ENCODE measurements around the gene EFR3B. TPM values are rescaled to one million over a fixed set of nuclear protein-coding genes. Genes with fewer than 3 reads are reported as not detected.

The EFR3B gene
- total RNA-seq, 1 experiment from 2014 or later = 7.0 TPM

- H3K27ac Mint-ChIP-seq = peak overlapping the region in 1 of 3 experiments; percentile 54; a peak in 2 of 7 replicates
- H3K27ac ChIP-seq (ENCODE audit: insufficient read length, low read depth, low read length) = no peak overlapping the region
Measured at GRCh38 chr2:25115902-25116301, 74.0 kb downstream of the EFR3B start.

More at GRCh38 chr2:25115902-25116301, 74.0 kb downstream of the EFR3B start:
- WGBS (ENCODE audit: extremely low coverage, insufficient read length, low lambda C conversion rate) = no CpG with 5 or more reads among the region's 4 CpGs
- Histone ChIP-seq H4K5ac (ENCODE audit: insufficient read length, low read depth, low read length) (no peak overlapping the region), H3T11ph (ENCODE audit: low read length) (no peak overlapping the region), H3K4me1 (ENCODE audit: insufficient read depth, low read length) (no peaks in the 10 kb centered on the region), H3K79me2 (ENCODE audit: insufficient read depth, low read length) (no peaks in the 10 kb centered on the region), H2AK5ac (ENCODE audit: insufficient read length, low read length) (no peak overlapping the region), H2BK5ac (ENCODE audit: insufficient read length, low read length) (no peak overlapping the region), H3K9me3 (ENCODE audit: control insufficient read depth, low read depth, low read length) (no peaks in the 10 kb centered on the region), H2BK20ac (ENCODE audit: low read depth, low read length, poor library complexity, severe bottlenecking) (no peak overlapping the region), H2BK120ac (ENCODE audit: low read depth, low read length, poor library complexity, severe bottlenecking) (no peak overlapping the region), H2AFZ (ENCODE audit: low read length) (no peak overlapping the region), H3K23ac (ENCODE audit: insufficient read length, low read depth, low read length) (no peak overlapping the region), H3K27me3 (ENCODE audit: insufficient read depth, low read length) (no peaks in the 10 kb centered on the region), H3K79me1 (ENCODE audit: insufficient read depth, low read depth, low read length, poor library complexity, severe bottlenecking) (no peaks in the 10 kb centered on the region), H3K14ac (ENCODE audit: insufficient read depth, low read length) (no peak overlapping the region), H3K56ac (ENCODE audit: insufficient read length, low read depth, low read length) (no peak overlapping the region), H3K4ac (ENCODE audit: low read depth, low read length) (no peak overlapping the region), H4K8ac (replicated peaks; ENCODE audit: insufficient read length, low read depth, low read length) (no peak overlapping the region), H3K23me2 (ENCODE audit: insufficient read length, low read depth, low read length, poor library complexity, severe bottlenecking) (no peaks in the 10 kb centered on the region), H4K91ac (ENCODE audit: insufficient read length, low read depth, low read length) (no peak overlapping the region), H3K9ac (ENCODE audit: extremely low read depth, insufficient read length, low read length) (no peak overlapping the region), H4K20me1 (ENCODE audit: control insufficient read depth, insufficient read depth, insufficient read length) (no peaks in the 10 kb centered on the region), H3K4me2 (ENCODE audit: insufficient read depth, insufficient read length, low read length) (no peak overlapping the region), H2BK15ac (ENCODE audit: low read depth, low read length) (no peak overlapping the region), H2BK12ac (ENCODE audit: insufficient read length, low read depth, low read length) (no peak overlapping the region), H3K18ac (ENCODE audit: insufficient read length, low read depth, low read length) (no peak overlapping the region)
- Mint-ChIP-seq H3K4me1 (peaks cover 11% of the 10 kb centered on the region in 2 experiments), H3K9me3 (no peaks in the 10 kb centered on the region), H3K4me3 (no peak overlapping the region), H3K27me3 (ENCODE audit: low read depth) (no peaks in the 10 kb centered on the region; the same call in 1 of the 2 replicates), H3K36me3 (ENCODE audit: insufficient read depth in 1 of 3, low read depth in 3 of 3) (peaks cover 0 to 3% (median 0%) of the 10 kb centered on the region in 3 experiments; a peak in 2 of 7 replicates)
- no peak for DNase-seq
- TF ChIP-seq CTCF (conservative IDR thresholded peaks at IDR 0.05) = no peak
